Measurements from ENCODE around the gene SORCS3. TPM values are rescaled to one million over a fixed set of nuclear protein-coding genes. Genes with fewer than 3 reads are reported as not detected.

SORCS3 gene
- total RNA-seq (1 to 10 TPM in 1 of 4 donors, under 1 TPM in 3; 0.28 to 1.1 (median 0.44) TPM), polyA plus RNA-seq (under 1 TPM in 1 of 3 donors, not detected in 2; 0.15 TPM)

GRCh38 chr10:104641187-104641936 is at the start of gene SORCS3:
Gene SORCS3 (plus strand): TSS chr10:104641290.
- no peak for TF ChIP-seq CTCF (IDR thresholded peaks at IDR 0.05)
- no peak for TF ChIP-seq EP300 (IDR thresholded peaks at IDR 0.05)
- TF ChIP-seq POLR2AphosphoS5 (IDR thresholded peaks at IDR 0.05) = no peak
- no peaks in the 10 kb centered on the region for H3K9me3 ChIP-seq
- no peak within 1 kb of the TSS for H3K27ac ChIP-seq
- DNase-seq = no peak
- 2 to 13% methylated on average over 96 of the region's 96 CpGs for WGBS, 2 donors
- intact Hi-C loops (cut with DNase I) = no loop called here
- H3K4me3 ChIP-seq = peak within 1 kb of the TSS in 3 of 4 donors; percentile 23 to 41 (median 38)
- no peaks in the 10 kb centered on the region for H3K36me3 ChIP-seq
- peaks cover 21 to 62% (median 39%) of the 10 kb centered on the region in 3 donors for H3K27me3 ChIP-seq
- H3K4me1 ChIP-seq = peaks cover 0 to 45% (median 31%) of the 10 kb centered on the region in 4 donors

GRCh38 chr10:104591441-104591840 is 49.6 kb upstream of the SORCS3 start:
- Histone ChIP-seq H3K27ac (no peak overlapping the region), H3K9me3 (no peaks in the 10 kb centered on the region), H3K4me3 (no peak overlapping the region), H3K4me1 (no peaks in the 10 kb centered on the region), H3K36me3 (no peaks in the 10 kb centered on the region), H3K27me3 (no peaks in the 10 kb centered on the region)
- intact Hi-C loops (cut with DNase I) = no loop called here
- 64 to 84% methylated on average over 3 of the region's 3 CpGs for WGBS, 2 donors
- no peak for DNase-seq
- TF ChIP-seq CTCF (IDR thresholded peaks at IDR 0.05) = no peak
- TF ChIP-seq POLR2AphosphoS5 (IDR thresholded peaks at IDR 0.05) = no peak
- TF ChIP-seq EP300 (IDR thresholded peaks at IDR 0.05) = no peak
- no peak for TF ChIP-seq POLR2A (IDR thresholded peaks at IDR 0.05)

- H3K4me3 ChIP-seq = no peak overlapping the region
- H3K9me3 ChIP-seq = no peaks in the 10 kb centered on the region
- no peak for TF ChIP-seq POLR2A (IDR thresholded peaks at IDR 0.05)
- no peak for TF ChIP-seq EP300 (IDR thresholded peaks at IDR 0.05)
- TF ChIP-seq CTCF (IDR thresholded peaks at IDR 0.05) = no peak
- no peak for TF ChIP-seq POLR2AphosphoS5 (IDR thresholded peaks at IDR 0.05)
- H3K36me3 ChIP-seq = no peaks in the 10 kb centered on the region
- H3K27me3 ChIP-seq = no peaks in the 10 kb centered on the region
- no peak overlapping the region for H3K27ac ChIP-seq
- intact Hi-C loops (cut with DNase I) = no loop called here
- no peaks in the 10 kb centered on the region for H3K4me1 ChIP-seq
- WGBS, 2 donors = 47 to 59% methylated on average over 1 of the region's 1 CpG
- DNase-seq = no peak
These were observed 39.9 kb upstream of the SORCS3 start for GRCh38 chr10:104601166-104601565.

- Histone ChIP-seq H3K4me1 (no peaks in the 10 kb centered on the region), H3K27me3 (no peaks in the 10 kb centered on the region), H3K36me3 (no peaks in the 10 kb centered on the region), H3K9me3 (peaks cover 0 to 6% (median 3%) of the 10 kb centered on the region in 4 donors), H3K4me3 (no peak overlapping the region), H3K27ac (no peak overlapping the region)
- WGBS, 2 donors = 60 to 76% methylated on average over 7 of the region's 7 CpGs
- DNase-seq = no peak
- intact Hi-C loops (cut with DNase I) = no loop called here
- TF ChIP-seq CTCF (IDR thresholded peaks at IDR 0.05) = no peak
- no peak for TF ChIP-seq EP300 (IDR thresholded peaks at IDR 0.05)
- TF ChIP-seq POLR2AphosphoS5 (IDR thresholded peaks at IDR 0.05) = no peak
- TF ChIP-seq POLR2A (IDR thresholded peaks at IDR 0.05) = no peak
These were observed 32.8 kb upstream of the SORCS3 start for GRCh38 chr10:104608091-104608828.

Measured in sigmoid colon (tissue), 7 donors.